Measurements from ENCODE around the gene CELF3. TPM values are rescaled to one million over a fixed set of nuclear protein-coding genes. Genes with fewer than 3 reads are reported as not detected.

CELF3 gene
- total RNA-seq, 1 experiment from 2014 or later: not detected

DNA sequence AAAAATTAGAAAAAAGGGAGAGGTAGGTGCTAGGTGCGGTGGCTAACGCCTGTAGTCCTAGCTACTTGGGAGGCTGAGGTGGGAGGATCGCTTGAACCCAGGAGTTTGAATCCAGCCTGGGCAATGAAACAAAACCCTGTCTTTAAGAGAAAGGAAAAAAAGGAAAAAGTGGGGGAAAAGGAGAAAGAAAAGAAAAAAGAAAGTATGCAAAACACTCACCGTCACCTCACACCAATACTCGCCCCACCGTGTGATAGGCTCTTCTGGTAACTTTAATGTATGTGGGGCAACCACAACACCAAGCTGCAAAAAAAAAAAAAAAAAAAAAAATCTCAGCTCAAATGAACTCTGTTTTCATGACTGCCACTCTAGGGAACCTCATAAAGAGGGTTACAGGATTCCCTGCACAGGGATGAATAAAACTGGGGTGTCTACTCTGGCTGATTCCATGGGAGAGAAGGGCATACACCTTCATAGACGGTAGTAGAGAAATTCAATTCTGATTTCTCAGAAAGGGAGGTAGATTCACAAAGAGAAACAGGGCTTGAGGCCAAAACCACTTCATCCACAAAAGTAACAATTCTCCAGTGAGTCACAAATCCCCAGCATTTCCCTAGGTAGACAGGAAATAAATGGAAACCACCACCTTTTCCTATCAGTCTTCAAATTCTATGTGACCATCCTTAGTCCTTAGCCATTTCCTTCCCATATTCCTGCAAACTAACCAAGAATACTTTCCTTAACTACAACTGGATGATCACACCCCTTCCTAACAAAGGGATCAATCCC, 44.2 kb upstream of the CELF3 start:
- intact Hi-C loops (cut with micrococcal nuclease; ENCODE audit: unreplicated experiment): no loop called here
- Mint-ChIP-seq H3K9me3 (ENCODE audit: low read depth, unreplicated experiment) (no peaks in the 10 kb centered on the region), H3K27ac (ENCODE audit: unreplicated experiment) (no peak overlapping the region), H3K27me3 (ENCODE audit: unreplicated experiment) (no peaks in the 10 kb centered on the region), H3K4me3 (ENCODE audit: low read depth, unreplicated experiment) (no peak overlapping the region), H3K4me1 (ENCODE audit: low read depth, unreplicated experiment) (peaks cover 23% of the 10 kb centered on the region), H3K36me3 (ENCODE audit: insufficient read depth, unreplicated experiment) (peaks cover 43% of the 10 kb centered on the region)
- BruUV-seq (replicated peaks): no TSS peak
- no peak for DNase-seq
- TF ChIP-seq, protein P1, sequence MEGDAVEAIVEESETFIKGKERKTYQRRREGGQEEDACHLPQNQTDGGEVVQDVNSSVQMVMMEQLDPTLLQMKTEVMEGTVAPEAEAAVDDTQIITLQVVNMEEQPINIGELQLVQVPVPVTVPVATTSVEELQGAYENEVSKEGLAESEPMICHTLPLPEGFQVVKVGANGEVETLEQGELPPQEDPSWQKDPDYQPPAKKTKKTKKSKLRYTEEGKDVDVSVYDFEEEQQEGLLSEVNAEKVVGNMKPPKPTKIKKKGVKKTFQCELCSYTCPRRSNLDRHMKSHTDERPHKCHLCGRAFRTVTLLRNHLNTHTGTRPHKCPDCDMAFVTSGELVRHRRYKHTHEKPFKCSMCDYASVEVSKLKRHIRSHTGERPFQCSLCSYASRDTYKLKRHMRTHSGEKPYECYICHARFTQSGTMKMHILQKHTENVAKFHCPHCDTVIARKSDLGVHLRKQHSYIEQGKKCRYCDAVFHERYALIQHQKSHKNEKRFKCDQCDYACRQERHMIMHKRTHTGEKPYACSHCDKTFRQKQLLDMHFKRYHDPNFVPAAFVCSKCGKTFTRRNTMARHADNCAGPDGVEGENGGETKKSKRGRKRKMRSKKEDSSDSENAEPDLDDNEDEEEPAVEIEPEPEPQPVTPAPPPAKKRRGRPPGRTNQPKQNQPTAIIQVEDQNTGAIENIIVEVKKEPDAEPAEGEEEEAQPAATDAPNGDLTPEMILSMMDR (IDR thresholded peaks at IDR 0.05; ENCODE audit: unreplicated experiment): no peak
- CTCF ChIA-PET: interaction anchor here (0.6 to 1.3 kb wide), 2 partner anchors 13 to 530 kb away, joined by 4 to 5 read pairs; no protein-coding TSS in a partner anchor

DNA sequence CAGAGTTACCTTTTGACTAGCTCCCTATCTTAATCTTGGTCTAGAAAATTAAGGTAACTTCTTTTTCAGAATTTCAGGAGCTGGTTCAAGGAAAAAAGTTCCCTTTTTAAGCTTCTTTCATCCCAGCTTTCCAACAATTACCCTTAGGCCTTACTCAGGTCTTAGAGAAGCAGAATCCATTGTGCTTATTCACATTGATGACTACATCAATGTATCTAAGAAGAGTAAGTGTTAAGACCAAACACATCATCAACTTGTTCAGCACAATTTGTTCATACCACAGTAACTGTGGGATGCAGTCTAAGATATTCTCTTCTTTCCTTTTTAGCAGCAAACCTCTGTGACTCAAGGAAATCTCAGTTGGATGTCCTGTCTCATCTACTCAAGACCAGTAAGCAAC, 42.6 kb upstream of the CELF3 start:
- BruUV-seq (replicated peaks): no TSS peak
- intact Hi-C loops (cut with micrococcal nuclease; ENCODE audit: unreplicated experiment): no loop called here
- Mint-ChIP-seq H3K27ac (ENCODE audit: unreplicated experiment) (no peak overlapping the region), H3K36me3 (ENCODE audit: insufficient read depth, unreplicated experiment) (peaks cover 41% of the 10 kb centered on the region), H3K9me3 (ENCODE audit: low read depth, unreplicated experiment) (no peaks in the 10 kb centered on the region), H3K27me3 (ENCODE audit: unreplicated experiment) (no peaks in the 10 kb centered on the region), H3K4me1 (ENCODE audit: low read depth, unreplicated experiment) (peaks cover 14% of the 10 kb centered on the region), H3K4me3 (ENCODE audit: low read depth, unreplicated experiment) (no peak overlapping the region)
- no peak for DNase-seq
- CTCF ChIA-PET: interaction anchor here (0.6 to 0.7 kb wide), 4 partner anchors 29 to 342 kb away, joined by 3 to 6 read pairs (median 4); no protein-coding TSS in a partner anchor
- TF ChIP-seq, protein P1 (IDR thresholded peaks at IDR 0.05; ENCODE audit: unreplicated experiment): no peak

DNA sequence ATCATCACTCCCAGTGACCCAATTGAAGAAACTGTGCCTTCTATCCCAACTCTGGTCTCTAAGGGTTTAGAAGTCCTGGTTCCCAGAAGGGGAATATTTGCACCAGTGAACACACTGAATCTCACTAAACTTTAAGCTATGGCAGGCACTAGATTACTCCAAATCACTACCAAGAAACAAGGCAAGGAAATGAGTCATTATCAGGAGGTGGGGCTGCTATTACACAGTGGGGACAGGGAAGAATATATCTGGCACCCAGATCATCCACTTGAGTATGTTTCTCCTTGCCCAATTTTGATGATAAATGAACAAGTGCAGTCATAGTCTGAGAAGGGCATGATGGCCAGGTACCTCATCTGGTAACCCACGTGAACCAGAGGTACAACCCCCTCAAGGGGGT, 39.7 kb upstream of the CELF3 start:
- CTCF ChIA-PET: no interaction called here

DNA sequence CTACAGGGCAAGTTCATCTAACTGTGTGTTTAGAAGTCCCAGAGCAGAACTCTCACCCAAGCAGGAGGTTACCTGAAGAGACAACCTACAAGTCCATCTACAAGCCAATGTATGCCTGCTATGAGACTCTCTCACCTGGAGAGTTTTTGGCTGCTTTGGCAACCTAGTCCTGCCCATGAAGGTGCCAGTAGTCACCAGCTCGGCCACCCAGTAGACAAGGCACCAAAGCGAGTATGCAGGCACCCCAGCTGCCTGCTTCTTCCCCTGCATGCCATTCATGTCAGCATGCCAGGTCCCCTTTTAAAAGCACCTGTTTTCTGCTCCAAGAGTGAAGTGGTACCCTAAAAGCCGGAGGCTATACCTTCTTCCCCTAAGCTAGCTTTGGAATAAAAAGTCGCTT, 24.9 kb upstream of the CELF3 start:
- CTCF ChIA-PET: interaction anchor here (0.7 kb wide), 1 partner anchor 221 kb away, joined by 3 read pairs; no protein-coding TSS in a partner anchor
- TF ChIP-seq, protein P1 (IDR thresholded peaks at IDR 0.05; ENCODE audit: unreplicated experiment): no peak
- Mint-ChIP-seq H3K27me3 (ENCODE audit: unreplicated experiment) (no peaks in the 10 kb centered on the region), H3K9me3 (ENCODE audit: low read depth, unreplicated experiment) (peaks cover 5% of the 10 kb centered on the region), H3K4me3 (ENCODE audit: low read depth, unreplicated experiment) (no peak overlapping the region), H3K4me1 (ENCODE audit: low read depth, unreplicated experiment) (peaks cover 11% of the 10 kb centered on the region), H3K27ac (ENCODE audit: unreplicated experiment) (no peak overlapping the region), H3K36me3 (ENCODE audit: insufficient read depth, unreplicated experiment) (no peaks in the 10 kb centered on the region)
- no peak for DNase-seq
- no TSS peak for BruUV-seq (replicated peaks)
- intact Hi-C loops (cut with micrococcal nuclease; ENCODE audit: unreplicated experiment): loop anchor here (2.0 kb wide), 1 partner anchor 95 kb away; no protein-coding TSS in a partner anchor

More for the DNA sequence above, 39.7 kb upstream of the CELF3 start:
- Mint-ChIP-seq H3K27ac (ENCODE audit: unreplicated experiment) (no peak overlapping the region), H3K27me3 (ENCODE audit: unreplicated experiment) (no peaks in the 10 kb centered on the region), H3K36me3 (ENCODE audit: insufficient read depth, unreplicated experiment) (peaks cover 15% of the 10 kb centered on the region), H3K4me3 (ENCODE audit: low read depth, unreplicated experiment) (no peak overlapping the region), H3K9me3 (ENCODE audit: low read depth, unreplicated experiment) (no peaks in the 10 kb centered on the region), H3K4me1 (ENCODE audit: low read depth, unreplicated experiment) (peaks cover 8% of the 10 kb centered on the region)
- DNase-seq: no peak
- no TSS peak for BruUV-seq (replicated peaks)
- TF ChIP-seq, protein P1 (IDR thresholded peaks at IDR 0.05; ENCODE audit: unreplicated experiment): no peak
- intact Hi-C loops (cut with micrococcal nuclease; ENCODE audit: unreplicated experiment): no loop called here

All from Calu3 (cell line).